HepG2 (cell line): Measurements from ENCODE around the gene GHRHR. TPM values are rescaled to one million over a fixed set of nuclear protein-coding genes. Genes with fewer than 3 reads are reported as not detected.

Experiments
- ATAC-seq: fragments of 200-7000 bp; cut with Tn5 transposase; 3 replicates; pipeline ENCODE4 v1.9.1; 2020; ENCODE audit warnings: mild to moderate bottlenecking, moderate library complexity
- BruUV-seq: library from RNA; stranded (reverse); fragments of 400-500 nt; replicated peaks from 2 replicates; lab custom pipeline; 2021; lab: Mats Ljungman, UMichigan
- CTCF ChIA-PET: fragments of 300-600 bp; formaldehyde crosslinking; extraction: SDS; loops from one replicate; lab custom pipeline; 2021; ENCODE audit warnings: low total read pairs, inconsistent platforms, low intra/inter-chr PET ratio; lab: Yijun Ruan, JAX
- POLR2A ChIA-PET: fragments of 350-600 bp; sonication (Branson Sonifier 250); formaldehyde crosslinking; loops from one replicate; lab custom pipeline; 2020; ENCODE audit warnings: antibody characterized with exemption, inconsistent platforms; lab: Yijun Ruan, JAX
- DNase-seq: peaks from one replicate; pipeline ENCODE4 v3.0.0-alpha.2; 2015; ENCODE audit warnings: low spot score
- FAIRE-seq: peaks from 3 replicates; lab custom pipeline; 2011; peaks lifted over from hg19 to GRCh38; lab: Jason Lieb, UNC
- H2AFZ ChIP-seq: one replicate; pipeline ENCODE4 v1.6.1; 2011; ENCODE audit warnings: low read length, inconsistent platforms
- H3K27ac ChIP-seq: fragments of 300-600 bp; 3 replicates; pipeline ENCODE4 v1.8.0; 2011; ENCODE audit warnings: mixed run types, mild to moderate bottlenecking, mixed read lengths, low read length, inconsistent platforms; ENCODE audit not compliant: insufficient read depth; ENCODE audit errors: extremely low read length
- H3K27me3 ChIP-seq, 2 experiments: fragments of 200-600 bp in 1 of 2; 2 replicates in 1 of 2; 3 replicates in 1 of 2; pipeline versions ENCODE4 v1.6.0 to v1.8.0; 2011; ENCODE audit warnings: low read length in 2 of 2, mild to moderate bottlenecking in 2 of 2, moderate library complexity in 2 of 2, inconsistent platforms in 1 of 2; ENCODE audit not compliant: insufficient read depth in 2 of 2, control insufficient read depth in 1 of 2
- H3K36me3 ChIP-seq, 2 experiments: fragments of 200-600 bp in 1 of 2; replicated peaks in 1 of 2; 2 replicates in 1 of 2; 3 replicates in 1 of 2; pipeline versions ENCODE4 v1.5.1 to v1.8.0; 2011; ENCODE audit warnings: low read length in 2 of 2, inconsistent platforms in 1 of 2; ENCODE audit not compliant: insufficient read depth in 2 of 2, control insufficient read depth in 1 of 2
- H3K4me1 ChIP-seq: 2 replicates; pipeline ENCODE4 v1.5.1; 2012; ENCODE audit warnings: low read length, inconsistent platforms; ENCODE audit not compliant: insufficient read depth
- H3K4me2 ChIP-seq: 2 replicates; pipeline ENCODE4 v1.6.0; 2011; ENCODE audit warnings: low read depth, low read length, inconsistent platforms
- H3K4me3 ChIP-seq, 3 experiments: fragments of 200-600 bp in 1 of 3; sonication (generic), shearing (Covaris generic) in 1 of 3; replicated peaks in 1 of 3; 2 replicates each; pipeline ENCODE4 v1.5.1; 2011 to 2016; ENCODE audit warnings: low read length in 3 of 3, inconsistent platforms in 2 of 3, low read depth in 2 of 3, mild to moderate bottlenecking in 2 of 3, control low read depth in 1 of 3, mixed read lengths in 1 of 3; ENCODE audit not compliant: insufficient read depth in 1 of 3
- H3K79me2 ChIP-seq: one replicate; pipeline ENCODE4 v1.6.1; 2011; ENCODE audit warnings: low read length, inconsistent platforms; ENCODE audit not compliant: insufficient read depth
- H3K9ac ChIP-seq: 2 replicates; pipeline ENCODE4 v1.6.0; 2011; ENCODE audit warnings: mild to moderate bottlenecking, low read depth, low read length, inconsistent platforms; ENCODE audit not compliant: insufficient read depth
- H3K9me3 ChIP-seq: 2 replicates; pipeline ENCODE4 v1.5.1; 2012; ENCODE audit warnings: mild to moderate bottlenecking, low read length
- H4K20me1 ChIP-seq: 2 replicates; pipeline ENCODE4 v1.6.0; 2011; ENCODE audit warnings: inconsistent platforms, mild to moderate bottlenecking, low read length, moderate library complexity; ENCODE audit not compliant: insufficient read depth
- ATRX ChIP-seq: sonication (generic); formaldehyde crosslinking; IDR thresholded peaks from 2 replicates; pipeline ENCODE4 v1.4.0; 2020; ENCODE audit warnings: missing genetic modification reagents, borderline replicate concordance
- HMG20B ChIP-seq: conservative IDR thresholded peaks from 2 replicates; pipeline ENCODE4 v1.6.1; 2016; ENCODE audit warnings: missing genetic modification reagents, missing compliant biosample characterization
- ISL2 ChIP-seq: sonication (generic); formaldehyde crosslinking; IDR thresholded peaks from 2 replicates; pipeline ENCODE4 v1.5.0; 2020; ENCODE audit warnings: missing genetic modification reagents
- KLF15 ChIP-seq: sonication (generic); formaldehyde crosslinking; IDR thresholded peaks from 2 replicates; pipeline ENCODE4 v1.8.1; 2023; ENCODE audit warnings: borderline replicate concordance, mild to moderate bottlenecking, inconsistent platforms, missing genetic modification reagents, mixed read lengths
- MEF2D ChIP-seq: sonication (generic); formaldehyde crosslinking; IDR thresholded peaks from 2 replicates; pipeline ENCODE4 v1.5.1; 2020; ENCODE audit warnings: mild to moderate bottlenecking, missing genetic modification reagents
- NFATC3 ChIP-seq: sonication (generic); formaldehyde crosslinking; IDR thresholded peaks from 2 replicates; pipeline ENCODE4 v1.5.1; 2020; ENCODE audit warnings: mild to moderate bottlenecking, missing genetic modification reagents
- NONO ChIP-seq, 2 experiments: fragments of 450-650 bp in 1 of 2; sonication (generic) in 1 of 2; formaldehyde crosslinking in 1 of 2; IDR thresholded peaks in 1 of 2; conservative IDR thresholded peaks in 1 of 2; 2 replicates each; pipeline versions ENCODE4 v1.6.1 to v1.8.0; 2017 to 2022; ENCODE audit warnings: mild to moderate bottlenecking in 1 of 2, missing genetic modification reagents in 1 of 2, moderate library complexity in 1 of 2
- PAWR ChIP-seq: sonication (generic); formaldehyde crosslinking; IDR thresholded peaks from 2 replicates; pipeline ENCODE4 v1.4.0; 2020; ENCODE audit warnings: missing genetic modification reagents, mild to moderate bottlenecking, borderline replicate concordance
- RARA ChIP-seq: IDR thresholded peaks from 2 replicates; pipeline ENCODE4 v1.6.1; 2016; ENCODE audit warnings: missing genetic modification reagents, missing compliant biosample characterization
- RBFOX2 ChIP-seq: fragments of 200-400 bp; formaldehyde crosslinking; IDR thresholded peaks from 2 replicates; pipeline ENCODE4 v1.6.1; 2017; ENCODE audit warnings: low read depth, mild to moderate bottlenecking, low read length
- SAP130 ChIP-seq: IDR thresholded peaks from 2 replicates; pipeline ENCODE4 v1.6.1; 2016; ENCODE audit warnings: low read depth
- SIX4 ChIP-seq: sonication (generic); formaldehyde crosslinking; IDR thresholded peaks from 2 replicates; pipeline ENCODE4 v1.4.0; 2020; ENCODE audit warnings: missing genetic modification reagents
- SSRP1 ChIP-seq: IDR thresholded peaks from 2 replicates; pipeline ENCODE4 v1.6.1; 2016; ENCODE audit warnings: control low read depth
- TARDBP ChIP-seq: sonication (generic); formaldehyde crosslinking; IDR thresholded peaks from 2 replicates; pipeline ENCODE4 v1.8.0; 2022; ENCODE audit warnings: mild to moderate bottlenecking, missing genetic modification reagents
- YY1 ChIP-seq: IDR thresholded peaks from 2 replicates; pipeline ENCODE4 v1.6.1; 2011; ENCODE audit warnings: low read length, low read depth, moderate library complexity, mild to moderate bottlenecking; ENCODE audit not compliant: insufficient read depth, insufficient replicate concordance
- ZFAT ChIP-seq: sonication (generic); formaldehyde crosslinking; conservative IDR thresholded peaks from 2 replicates; pipeline ENCODE4 v1.8.1; 2023; ENCODE audit warnings: missing genetic modification reagents, inconsistent platforms
- ZMYM4 ChIP-seq: sonication (generic); formaldehyde crosslinking; IDR thresholded peaks from 2 replicates; pipeline ENCODE4 v1.8.1; 2023; ENCODE audit warnings: mild to moderate bottlenecking, missing genetic modification reagents
- ZNF224 ChIP-seq: sonication (generic); formaldehyde crosslinking; IDR thresholded peaks from 2 replicates; pipeline ENCODE4 v1.5.0; 2020; ENCODE audit warnings: mild to moderate bottlenecking, missing genetic modification reagents
- ZNF282 ChIP-seq: fragments of 450-650 bp; IDR thresholded peaks from 2 replicates; pipeline ENCODE4 v1.6.1; 2018; ENCODE audit not compliant: partially characterized antibody
- ZNF331 ChIP-seq: sonication (generic); formaldehyde crosslinking; IDR thresholded peaks from 2 replicates; pipeline ENCODE4 v1.4.0; 2020; ENCODE audit warnings: missing genetic modification reagents
- ZNF496 ChIP-seq: sonication (generic); formaldehyde crosslinking; IDR thresholded peaks from 2 replicates; pipeline ENCODE4 v1.8.1; 2023; ENCODE audit warnings: mild to moderate bottlenecking, moderate library complexity, missing genetic modification reagents; ENCODE audit not compliant: insufficient replicate concordance
- ZNF563 ChIP-seq: sonication (generic); formaldehyde crosslinking; IDR thresholded peaks from 2 replicates; pipeline ENCODE4 v1.8.0; 2022; ENCODE audit warnings: mild to moderate bottlenecking, moderate library complexity, missing genetic modification reagents
- ZNF713 ChIP-seq: sonication (generic); formaldehyde crosslinking; IDR thresholded peaks from 2 replicates; pipeline ENCODE4 v1.4.0; 2020; ENCODE audit warnings: mild to moderate bottlenecking, missing genetic modification reagents
- WGBS: methylation state at CpG from one replicate; pipeline ENCODE4 v1.1.6; 2017; ENCODE audit warnings: low lambda C conversion rate; 5-methylcytosine and 5-hydroxymethylcytosine counted together
- in situ Hi-C: cut with HindIII; loops from 2 replicates; pipeline ENCODE4 v1.10.0; 2017; ENCODE audit warnings: low pct_unique_long_range_greater_than_20kb; ENCODE audit not compliant: extremely low pct_ligation_motif_present
- intact Hi-C: fragments of 100-400 bp; cut with micrococcal nuclease; formaldehyde crosslinking; loops from one replicate; pipeline ENCODE4 v1.10.0; 2022; ENCODE audit not compliant: unreplicated experiment
- polyA plus RNA-seq, 8 experiments: library from polyadenylated mRNA; depleted of rRNA in 3 of 8; stranded (reverse) in 7 of 8; unstranded in 1 of 8; fragments of >200 nt; fragmentation: Illumina TruSeq in 4 of 8; extraction: Trizol in 4 of 8; gene quantifications; 2 replicates each; pipeline versions ENCODE4 v1.2.1 to v1.2.3, GENCODE V29; 2011 to 2016; ENCODE audit warnings: low read depth in 4 of 8, missing spikeins in 1 of 8, mixed read lengths in 1 of 8; ENCODE audit not compliant: insufficient read depth in 1 of 8
- total RNA-seq, 5 experiments: library from RNA; depleted of rRNA; stranded (reverse); fragments of >200 nt; fragmentation: Illumina TruSeq; extraction: Trizol; gene quantifications; 2 replicates each; pipeline ENCODE4 v1.2.3, GENCODE V29; 2016; ENCODE audit warnings: low read depth in 1 of 5

GHRHR gene
- total and polyA plus RNA-seq, 2 of the 13 experiments (the other 11 are each of a cell fraction or from before 2014, with no cell fraction given): not detected

- no peak overlapping the region for H3K9ac ChIP-seq
- no peaks in the 10 kb centered on the region for H4K20me1 ChIP-seq
- in situ Hi-C loops: no loop called here
- TF ChIP-seq HMG20B (CRISPR knock-in tag) (no peak), RBFOX2 (no peak), ATRX (CRISPR knock-in tag) (no peak), ISL2 (CRISPR knock-in tag) (no peak), NONO (IDR thresholded peaks at IDR 0.05) (no peak), NONO (CRISPR knock-in tag; conservative IDR thresholded peaks at IDR 0.05) (no peak), ZFAT (CRISPR knock-in tag) (no peak), SIX4 (CRISPR knock-in tag) (no peak), ZNF282 (no peak), ZNF496 (CRISPR knock-in tag) (no peak)
- ATAC-seq: no peak
- H3K79me2 ChIP-seq: no peaks in the 10 kb centered on the region
- no peak for DNase-seq
- intact Hi-C loops: no loop called here
- WGBS: 13% methylated on average over 3 of the region's 4 CpGs
- H3K4me3 ChIP-seq: no peak overlapping the region
- no peaks in the 10 kb centered on the region for H3K36me3 ChIP-seq
- no peaks in the 10 kb centered on the region for H3K4me1 ChIP-seq
- no TSS peak for BruUV-seq
- ChIA-PET CTCF (no interaction called here), POLR2A (no interaction called here)
- H3K4me2 ChIP-seq: no peak overlapping the region
- peaks cover 6 to 10% of the 10 kb centered on the region in 2 experiments; a peak in 3 of 5 replicates for H3K27me3 ChIP-seq
- no peak overlapping the region for H3K27ac ChIP-seq
- H2AFZ ChIP-seq: no peak overlapping the region
- H3K9me3 ChIP-seq: no peaks in the 10 kb centered on the region
- FAIRE-seq: no peak
Observed at GRCh38 chr7:30914596-30914995, 49.2 kb upstream of the GHRHR start.

- in situ Hi-C loops (no loop called here), intact Hi-C loops (no loop called here)
- Histone ChIP-seq H3K4me3 (no peak overlapping the region), H3K36me3 (no peaks in the 10 kb centered on the region), H3K9ac (no peak overlapping the region), H3K4me2 (no peak overlapping the region), H3K79me2 (no peaks in the 10 kb centered on the region), H2AFZ (no peak overlapping the region), H4K20me1 (no peaks in the 10 kb centered on the region), H3K4me1 (no peaks in the 10 kb centered on the region), H3K9me3 (no peaks in the 10 kb centered on the region), H3K27ac (no peak overlapping the region), H3K27me3 (peaks cover 6 to 10% of the 10 kb centered on the region in 2 experiments; a peak in 3 of 5 replicates)
- FAIRE-seq (no peak), ATAC-seq (no peak), DNase-seq (no peak)
- POLR2A ChIA-PET: no interaction called here
- BruUV-seq: no TSS peak
- CTCF ChIA-PET: no interaction called here
- WGBS: 19% methylated on average over 9 of the region's 11 CpGs
- TF ChIP-seq ZNF713 (CRISPR knock-in tag) (no peak), ZMYM4 (CRISPR knock-in tag) (no peak), TARDBP (CRISPR knock-in tag) (no peak), NFATC3 (CRISPR knock-in tag) (no peak), SSRP1 (CRISPR knock-in tag) (no peak), KLF15 (CRISPR knock-in tag) (no peak), ZNF563 (CRISPR knock-in tag) (no peak), RARA (no peak), SAP130 (no peak), PAWR (no peak), ZNF224 (no peak), YY1 (no peak), ZNF331 (CRISPR knock-in tag) (no peak), MEF2D (no peak)
Observed at GRCh38 chr7:30915005-30915601, 48.6 kb upstream of the GHRHR start.
